Gastrocnemius medialis (tissue), 4 donors: ENCODE measurements around the gene SLC17A5.
"Not testable (repeated sequence)": the region's sequence is repeated elsewhere in the genome, so short reads cannot be mapped to it uniquely, and the experiment has no call there.

Source experiments
- POLR2A ChIP-seq, 2 donors: fragments of 450-650 bp; IDR thresholded peaks; one replicate each; pipeline ENCODE4 v1.6.1; 2017; ENCODE audit warnings: antibody characterized with exemption in 2 of 2, mild to moderate bottlenecking in 2 of 2, moderate library complexity in 2 of 2
- TF ChIP-seq, protein P1 (sequence below), 5 experiments: fragments of 450-650 bp in 3 of 5; fragments of 200-600 bp in 2 of 5; sonication (generic) in 2 of 5; IDR thresholded peaks in 4 of 5; conservative IDR thresholded peaks in 1 of 5; 1 replicate in 4 of 5; 2 replicates in 1 of 5; pipeline ENCODE4 v1.5.1; 2016 to 2019; ENCODE audit warnings: antibody characterized with exemption in 5 of 5, mild to moderate bottlenecking in 3 of 5, moderate library complexity in 3 of 5

DNA sequence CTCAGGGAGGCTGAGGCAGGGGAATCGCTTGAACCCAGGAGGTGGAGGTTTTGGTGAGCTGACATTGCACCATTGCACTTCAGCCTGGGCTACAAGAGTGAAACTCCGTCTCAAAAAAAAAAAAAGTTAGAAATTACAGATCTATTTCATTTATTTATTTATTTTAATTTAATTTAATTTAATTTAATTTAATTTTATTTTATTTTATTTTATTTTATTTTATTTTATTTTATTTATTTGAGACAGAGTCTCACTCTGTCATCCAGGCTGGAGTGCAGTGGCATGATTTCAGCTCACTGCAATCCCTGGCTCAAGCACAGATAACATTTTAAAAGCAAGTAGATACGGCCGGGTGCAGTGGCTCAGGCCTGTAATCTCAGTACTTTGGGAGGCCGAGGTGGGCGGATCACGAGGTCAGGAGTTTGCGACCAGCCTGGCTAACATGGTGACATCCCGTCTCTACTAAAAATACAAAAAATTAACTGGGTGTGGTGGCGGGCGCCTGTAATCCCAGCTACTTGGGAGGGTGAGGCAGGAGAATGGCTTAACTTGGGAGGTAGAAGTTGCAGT lies 98.3 kb downstream of the SLC17A5 start:
- TF ChIP-seq, protein P1, sequence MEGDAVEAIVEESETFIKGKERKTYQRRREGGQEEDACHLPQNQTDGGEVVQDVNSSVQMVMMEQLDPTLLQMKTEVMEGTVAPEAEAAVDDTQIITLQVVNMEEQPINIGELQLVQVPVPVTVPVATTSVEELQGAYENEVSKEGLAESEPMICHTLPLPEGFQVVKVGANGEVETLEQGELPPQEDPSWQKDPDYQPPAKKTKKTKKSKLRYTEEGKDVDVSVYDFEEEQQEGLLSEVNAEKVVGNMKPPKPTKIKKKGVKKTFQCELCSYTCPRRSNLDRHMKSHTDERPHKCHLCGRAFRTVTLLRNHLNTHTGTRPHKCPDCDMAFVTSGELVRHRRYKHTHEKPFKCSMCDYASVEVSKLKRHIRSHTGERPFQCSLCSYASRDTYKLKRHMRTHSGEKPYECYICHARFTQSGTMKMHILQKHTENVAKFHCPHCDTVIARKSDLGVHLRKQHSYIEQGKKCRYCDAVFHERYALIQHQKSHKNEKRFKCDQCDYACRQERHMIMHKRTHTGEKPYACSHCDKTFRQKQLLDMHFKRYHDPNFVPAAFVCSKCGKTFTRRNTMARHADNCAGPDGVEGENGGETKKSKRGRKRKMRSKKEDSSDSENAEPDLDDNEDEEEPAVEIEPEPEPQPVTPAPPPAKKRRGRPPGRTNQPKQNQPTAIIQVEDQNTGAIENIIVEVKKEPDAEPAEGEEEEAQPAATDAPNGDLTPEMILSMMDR (IDR thresholded peaks at IDR 0.05 in 4 of 5, conservative IDR thresholded peaks at IDR 0.05 in 1 of 5), result not testable (repeated sequence)
- not testable (repeated sequence) for TF ChIP-seq POLR2A (IDR thresholded peaks at IDR 0.05)
